OCI-LY7 (cell line): ENCODE results near the gene TMEM38A.

ENCODE experiments used
- EZH2phosphoT487 ChIP-seq: fragments of 200-600 bp; sonication (generic); IDR thresholded peaks from 2 replicates; pipeline ENCODE4 v1.6.1; 2018; ENCODE audit warnings: low read depth, borderline replicate concordance, mild to moderate bottlenecking, mixed run types, antibody characterized with exemption, low read length, moderate library complexity, mixed read lengths
- TF ChIP-seq, protein P1 (sequence below): fragments of 200-600 bp; sonication (generic); conservative IDR thresholded peaks from 2 replicates; pipeline ENCODE4 v1.5.1; 2014; ENCODE audit warnings: mild to moderate bottlenecking, antibody characterized with exemption, low read length, moderate library complexity, mixed read lengths

DNA sequence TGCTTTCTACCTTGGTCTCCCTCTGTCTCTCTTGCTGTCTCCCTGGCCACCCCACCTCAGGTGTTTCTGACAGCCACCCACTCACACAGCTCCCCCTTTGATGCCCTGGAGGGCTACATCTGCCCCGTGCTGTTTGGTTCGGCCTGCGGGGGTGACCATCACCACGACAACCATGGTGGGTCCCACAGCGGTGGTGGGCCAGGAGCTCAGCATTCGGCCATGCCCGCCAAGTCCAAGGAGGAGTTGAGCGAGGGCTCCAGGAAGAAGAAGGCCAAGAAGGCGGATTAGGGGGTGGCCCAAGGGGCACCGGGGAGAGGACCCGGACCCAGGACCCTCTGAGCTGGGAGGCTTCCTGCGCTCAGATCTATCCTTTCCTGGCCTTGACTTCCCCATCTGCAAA lies 27.1 kb downstream of the TMEM38A start:
- TF ChIP-seq, protein P1, sequence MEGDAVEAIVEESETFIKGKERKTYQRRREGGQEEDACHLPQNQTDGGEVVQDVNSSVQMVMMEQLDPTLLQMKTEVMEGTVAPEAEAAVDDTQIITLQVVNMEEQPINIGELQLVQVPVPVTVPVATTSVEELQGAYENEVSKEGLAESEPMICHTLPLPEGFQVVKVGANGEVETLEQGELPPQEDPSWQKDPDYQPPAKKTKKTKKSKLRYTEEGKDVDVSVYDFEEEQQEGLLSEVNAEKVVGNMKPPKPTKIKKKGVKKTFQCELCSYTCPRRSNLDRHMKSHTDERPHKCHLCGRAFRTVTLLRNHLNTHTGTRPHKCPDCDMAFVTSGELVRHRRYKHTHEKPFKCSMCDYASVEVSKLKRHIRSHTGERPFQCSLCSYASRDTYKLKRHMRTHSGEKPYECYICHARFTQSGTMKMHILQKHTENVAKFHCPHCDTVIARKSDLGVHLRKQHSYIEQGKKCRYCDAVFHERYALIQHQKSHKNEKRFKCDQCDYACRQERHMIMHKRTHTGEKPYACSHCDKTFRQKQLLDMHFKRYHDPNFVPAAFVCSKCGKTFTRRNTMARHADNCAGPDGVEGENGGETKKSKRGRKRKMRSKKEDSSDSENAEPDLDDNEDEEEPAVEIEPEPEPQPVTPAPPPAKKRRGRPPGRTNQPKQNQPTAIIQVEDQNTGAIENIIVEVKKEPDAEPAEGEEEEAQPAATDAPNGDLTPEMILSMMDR = no peak
- no peak for TF ChIP-seq EZH2phosphoT487
